BJ (cell line): ENCODE data around the gene SLC7A10. TPM values are rescaled to one million over a fixed set of nuclear protein-coding genes. Genes with fewer than 3 reads are reported as not detected.
A peak's percentile ranks its signal among the peaks of the same experiment; 100 is the strongest.

Experiments used
- CTCF ChIA-PET: fragments of 350-600 bp; formaldehyde crosslinking; extraction: SDS; loops from one replicate; lab custom pipeline; 2021; ENCODE audit warnings: antibody characterized with exemption, inconsistent platforms; lab: Yijun Ruan, JAX
- POLR2A ChIA-PET: fragments of 300-600 bp; sonication (Branson Sonifier 250); formaldehyde crosslinking; extraction: SDS; loops from one replicate; lab custom pipeline; 2021; ENCODE audit warnings: antibody characterized with exemption; lab: Charles Lee
- DNase-seq: peaks from one replicate; pipeline ENCODE4 v3.0.0-alpha.2; 2011; ENCODE audit warnings: low read depth
- H3K27me3 ChIP-seq: 2 replicates; pipeline ENCODE4 v1.6.0; 2011; ENCODE audit warnings: low read length; ENCODE audit not compliant: control insufficient read depth, insufficient read depth
- H3K36me3 ChIP-seq: 2 replicates; pipeline ENCODE4 v1.5.1; 2011; ENCODE audit warnings: low read length; ENCODE audit not compliant: control insufficient read depth, insufficient read depth
- H3K4me3 ChIP-seq: 2 replicates; pipeline ENCODE4 v1.5.1; 2011; ENCODE audit warnings: low read depth, mild to moderate bottlenecking, control low read depth, low read length
- polyA plus RNA-seq: library from polyadenylated mRNA; depleted of rRNA; stranded (reverse); fragments of >200 nt; gene quantifications from 2 replicates; pipeline ENCODE4 v1.2.3, GENCODE V29; 2011
- TF ChIP-seq, protein P1 (sequence below): IDR thresholded peaks from 2 replicates; pipeline ENCODE4 v1.5.1; 2011; ENCODE audit warnings: low read depth, mild to moderate bottlenecking, control low read depth, inconsistent platforms, low read length, moderate library complexity; ENCODE audit not compliant: insufficient read depth

SLC7A10 gene
- polyA plus RNA-seq, 1 experiment, result not detected

DNA sequence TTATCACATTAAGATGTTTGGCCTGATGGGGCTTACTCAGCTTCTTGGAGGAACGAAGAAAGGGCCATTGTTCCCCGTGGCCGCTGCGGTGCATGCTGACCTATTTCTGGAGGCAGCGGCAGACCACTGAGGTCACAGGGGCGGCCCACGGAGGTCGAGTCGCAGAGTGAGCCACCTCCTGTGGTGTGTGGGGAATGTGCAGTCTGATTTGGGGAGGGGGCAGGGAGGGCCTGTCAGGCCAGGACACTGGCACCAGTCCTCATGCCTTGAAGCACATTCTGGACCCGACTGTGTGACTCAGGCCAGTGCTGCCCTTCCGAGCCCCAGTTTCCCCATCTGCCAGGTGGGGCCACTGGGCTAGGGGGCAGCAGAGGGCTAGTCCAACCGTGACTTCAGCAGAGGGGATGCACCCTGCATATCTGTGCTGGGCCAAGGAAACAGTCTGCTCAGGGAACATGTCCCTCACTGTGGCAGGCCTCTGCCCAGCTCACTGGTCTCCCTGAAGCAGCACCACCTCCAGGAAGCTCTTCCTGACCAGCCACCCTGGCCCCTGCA lies 6.3 kb downstream of the SLC7A10 start:
- DNase-seq, result no peak
- peaks cover 8% of the 10 kb centered on the region for H3K27me3 ChIP-seq
- no peaks in the 10 kb centered on the region for H3K36me3 ChIP-seq
- POLR2A ChIA-PET, result no interaction called here
- H3K4me3 ChIP-seq, result no peak overlapping the region
- TF ChIP-seq, protein P1, sequence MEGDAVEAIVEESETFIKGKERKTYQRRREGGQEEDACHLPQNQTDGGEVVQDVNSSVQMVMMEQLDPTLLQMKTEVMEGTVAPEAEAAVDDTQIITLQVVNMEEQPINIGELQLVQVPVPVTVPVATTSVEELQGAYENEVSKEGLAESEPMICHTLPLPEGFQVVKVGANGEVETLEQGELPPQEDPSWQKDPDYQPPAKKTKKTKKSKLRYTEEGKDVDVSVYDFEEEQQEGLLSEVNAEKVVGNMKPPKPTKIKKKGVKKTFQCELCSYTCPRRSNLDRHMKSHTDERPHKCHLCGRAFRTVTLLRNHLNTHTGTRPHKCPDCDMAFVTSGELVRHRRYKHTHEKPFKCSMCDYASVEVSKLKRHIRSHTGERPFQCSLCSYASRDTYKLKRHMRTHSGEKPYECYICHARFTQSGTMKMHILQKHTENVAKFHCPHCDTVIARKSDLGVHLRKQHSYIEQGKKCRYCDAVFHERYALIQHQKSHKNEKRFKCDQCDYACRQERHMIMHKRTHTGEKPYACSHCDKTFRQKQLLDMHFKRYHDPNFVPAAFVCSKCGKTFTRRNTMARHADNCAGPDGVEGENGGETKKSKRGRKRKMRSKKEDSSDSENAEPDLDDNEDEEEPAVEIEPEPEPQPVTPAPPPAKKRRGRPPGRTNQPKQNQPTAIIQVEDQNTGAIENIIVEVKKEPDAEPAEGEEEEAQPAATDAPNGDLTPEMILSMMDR, result peak; percentile 32
- CTCF ChIA-PET, result no interaction called here

DNA sequence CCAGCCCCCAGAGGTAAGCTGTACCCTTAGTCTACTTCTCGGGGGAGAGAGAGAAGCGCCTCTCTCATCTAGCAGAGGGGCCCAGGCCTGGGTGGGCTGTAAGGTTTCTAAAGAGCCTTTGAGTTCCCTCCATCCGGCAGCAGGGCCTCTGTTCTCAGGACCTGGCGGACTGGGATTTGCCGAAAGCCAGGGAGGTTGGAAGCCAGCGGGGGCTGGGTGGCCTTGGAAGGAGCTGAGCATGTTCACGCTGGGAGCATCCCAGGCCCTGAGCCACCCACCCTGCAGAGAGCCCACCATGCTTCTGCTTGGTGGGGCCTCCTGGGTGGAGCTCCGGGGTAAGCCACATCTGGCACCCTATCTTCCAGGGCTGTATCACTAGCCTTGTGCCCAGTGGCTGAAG lies 7.8 kb downstream of the SLC7A10 start:
- H3K27me3 ChIP-seq, result peaks cover 3% of the 10 kb centered on the region; the same call in 1 of the 2 replicates
- no peak for DNase-seq
- TF ChIP-seq, protein P1, result no peak
- POLR2A ChIA-PET, result no interaction called here
- no peaks in the 10 kb centered on the region for H3K36me3 ChIP-seq
- CTCF ChIA-PET, result interaction anchor here (0.6 to 2.4 kb wide), 3 partner anchors 9 to 1463 kb away, joined by 3 to 6 read pairs (median 4); no protein-coding TSS in a partner anchor
- H3K4me3 ChIP-seq, result no peak overlapping the region

DNA sequence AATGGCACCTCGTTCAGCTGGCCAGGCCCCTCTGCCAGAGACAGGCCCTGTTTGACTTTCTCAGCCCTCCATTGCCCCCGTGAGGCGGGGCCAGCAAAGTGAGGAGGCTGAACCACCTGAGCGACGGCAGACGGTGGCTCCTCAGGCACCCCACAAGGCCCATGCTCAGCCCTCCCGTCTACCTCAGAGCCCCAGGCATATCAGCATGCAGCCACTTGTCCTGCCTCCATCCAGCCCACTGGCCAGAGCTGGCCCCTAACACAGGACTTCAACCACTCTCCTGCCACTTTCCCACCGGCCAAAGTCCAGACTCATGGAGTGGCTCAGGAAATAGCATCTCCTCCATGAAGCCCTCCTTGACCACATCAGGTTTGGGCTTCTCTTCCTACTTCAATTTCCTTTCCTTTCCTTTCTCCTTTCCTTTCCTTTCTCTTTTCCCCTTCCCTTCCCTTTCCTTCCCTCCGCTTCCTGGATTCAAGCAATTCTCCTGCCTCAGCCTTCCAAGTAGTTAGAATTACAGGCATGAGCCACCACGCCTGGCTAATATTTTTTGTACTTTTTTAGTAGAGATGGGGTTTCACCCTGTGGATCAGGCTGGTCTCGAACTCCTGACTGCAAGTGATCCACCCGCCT lies 9.3 kb downstream of the SLC7A10 start:
- CTCF ChIA-PET, result interaction anchor here (2.4 kb wide), 1 partner anchor 19 kb away, joined by 6 read pairs; no protein-coding TSS in a partner anchor
- Histone ChIP-seq H3K36me3 (no peaks in the 10 kb centered on the region), H3K27me3 (no peaks in the 10 kb centered on the region; the same call in 1 of the 2 replicates), H3K4me3 (no peak overlapping the region)
- POLR2A ChIA-PET, result no interaction called here
- DNase-seq, result no peak
- TF ChIP-seq, protein P1, result no peak

DNA sequence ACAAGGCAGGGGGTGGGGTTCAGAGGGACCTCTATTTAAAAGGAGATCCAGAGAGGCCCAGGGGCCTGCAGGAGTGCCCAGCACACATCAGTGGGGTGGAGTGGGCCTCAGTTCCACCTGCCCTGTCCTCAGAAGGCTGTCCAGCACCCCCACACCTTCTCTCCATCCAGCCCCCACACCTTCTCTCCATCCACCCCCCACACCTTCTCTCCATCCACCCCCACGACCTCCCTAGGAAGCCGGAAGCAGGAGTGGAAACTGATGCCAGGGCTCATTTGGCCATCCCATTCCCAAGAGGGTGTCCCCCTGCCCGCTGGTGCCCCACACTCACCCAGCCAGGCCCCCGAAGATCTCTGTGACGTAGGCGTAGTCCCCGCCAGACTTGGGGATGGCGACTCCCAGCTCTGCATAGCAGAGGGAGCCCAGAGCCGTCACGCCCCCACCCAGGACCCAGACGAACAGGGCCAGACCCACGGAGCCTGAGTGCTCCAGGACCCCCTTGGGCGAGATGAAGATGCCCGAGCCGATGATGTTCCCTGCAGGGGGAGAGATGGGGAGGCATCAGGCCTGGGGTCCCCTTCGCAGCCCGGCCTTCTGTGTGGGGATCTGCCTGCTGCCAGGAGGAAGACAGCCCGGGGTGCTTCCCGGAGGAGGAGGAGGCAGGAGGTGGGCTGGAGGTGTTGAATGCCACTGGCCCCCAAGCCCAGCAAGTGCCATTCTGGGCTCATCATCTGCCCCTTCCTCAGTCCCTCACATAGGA lies 10.0 kb downstream of the SLC7A10 start:
- Histone ChIP-seq H3K27me3 (no peaks in the 10 kb centered on the region), H3K4me3 (no peak overlapping the region), H3K36me3 (no peaks in the 10 kb centered on the region)
- POLR2A ChIA-PET, result no interaction called here
- CTCF ChIA-PET, result interaction anchor here (2.0 kb wide), 1 partner anchor 8 kb away, joined by 6 read pairs; no protein-coding TSS in a partner anchor
- no peak for DNase-seq
- TF ChIP-seq, protein P1, result no peak

DNA sequence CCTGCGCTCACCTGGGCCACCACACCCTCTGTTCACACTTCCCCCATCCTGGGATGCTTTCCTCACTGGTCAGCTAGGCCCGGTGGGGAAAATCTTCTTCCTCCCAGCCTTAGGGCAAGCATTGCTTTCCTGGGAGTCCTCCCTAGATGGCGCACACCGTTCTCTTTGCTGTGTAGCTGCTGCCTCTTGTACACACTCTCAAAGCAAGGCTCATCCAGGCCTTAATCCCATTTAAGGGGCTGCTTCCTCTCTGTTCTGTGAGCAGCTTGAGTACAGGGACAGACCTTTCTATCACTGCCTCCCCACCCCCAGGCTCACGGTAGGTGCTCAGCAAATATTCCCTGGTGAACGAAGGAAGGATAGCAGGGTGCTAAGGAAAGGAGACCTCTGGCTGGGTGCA lies 11.1 kb downstream of the SLC7A10 start:
- Histone ChIP-seq H3K4me3 (no peak overlapping the region), H3K36me3 (no peaks in the 10 kb centered on the region), H3K27me3 (no peaks in the 10 kb centered on the region)
- ChIA-PET POLR2A (no interaction called here), CTCF (interaction anchor here (0.8 to 2.0 kb wide), 4 partner anchors 9 to 192 kb away, joined by 3 to 6 read pairs (median 5); no protein-coding TSS in a partner anchor)
- no peak for DNase-seq
- TF ChIP-seq, protein P1, result peak; percentile 53
